RWPE1 (cell line): ENCODE data around the gene PIP4K2A.

Experiments
- CTCF ChIA-PET: fragments of 350-600 bp; sonication (Branson Sonifier 250); formaldehyde crosslinking; extraction: SDS; loops from one replicate; lab custom pipeline; 2021; lab: Yijun Ruan, JAX
- POLR2A ChIA-PET: fragments of 400-600 bp; formaldehyde crosslinking; extraction: SDS; loops from one replicate; lab custom pipeline; 2020; ENCODE audit warnings: antibody characterized with exemption; ENCODE audit not compliant: low non-redundant PET; lab: Yijun Ruan, JAX
- DNase-seq: peaks from one replicate; pipeline ENCODE4 v3.0.0; 2012; ENCODE audit warnings: low spot score
- H3K27ac ChIP-seq: fragments of 450-650 bp; 2 replicates; pipeline ENCODE4 v1.5.1; 2017
- TF ChIP-seq, protein P1 (sequence below): fragments of 450-650 bp; conservative IDR thresholded peaks from 2 replicates; pipeline ENCODE4 v1.5.1; 2017; ENCODE audit warnings: low read depth, mild to moderate bottlenecking

PIP4K2A gene

DNA sequence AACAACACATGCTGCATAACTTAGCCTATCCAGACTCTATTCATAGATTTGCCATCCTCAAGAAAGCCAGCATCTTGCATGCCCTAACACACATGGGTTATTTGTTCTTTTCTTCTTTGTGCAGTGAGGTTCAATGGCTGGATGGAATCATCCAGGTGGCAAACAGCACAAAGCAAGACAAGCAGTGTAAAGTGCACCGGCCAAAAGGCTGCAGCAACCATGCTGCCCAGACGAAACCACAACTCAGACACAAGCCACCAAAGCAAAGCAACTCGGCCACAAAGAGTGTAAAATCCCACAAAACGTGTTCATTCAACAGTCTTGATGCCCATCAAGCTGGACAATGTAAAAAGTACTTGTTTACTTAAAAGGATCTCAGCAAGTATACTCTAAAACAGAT, 76.9 kb downstream of the PIP4K2A start:
- H3K27ac ChIP-seq = no peak overlapping the region
- no peak for DNase-seq
- ChIA-PET POLR2A (no interaction called here), CTCF (no interaction called here)
- TF ChIP-seq, protein P1, sequence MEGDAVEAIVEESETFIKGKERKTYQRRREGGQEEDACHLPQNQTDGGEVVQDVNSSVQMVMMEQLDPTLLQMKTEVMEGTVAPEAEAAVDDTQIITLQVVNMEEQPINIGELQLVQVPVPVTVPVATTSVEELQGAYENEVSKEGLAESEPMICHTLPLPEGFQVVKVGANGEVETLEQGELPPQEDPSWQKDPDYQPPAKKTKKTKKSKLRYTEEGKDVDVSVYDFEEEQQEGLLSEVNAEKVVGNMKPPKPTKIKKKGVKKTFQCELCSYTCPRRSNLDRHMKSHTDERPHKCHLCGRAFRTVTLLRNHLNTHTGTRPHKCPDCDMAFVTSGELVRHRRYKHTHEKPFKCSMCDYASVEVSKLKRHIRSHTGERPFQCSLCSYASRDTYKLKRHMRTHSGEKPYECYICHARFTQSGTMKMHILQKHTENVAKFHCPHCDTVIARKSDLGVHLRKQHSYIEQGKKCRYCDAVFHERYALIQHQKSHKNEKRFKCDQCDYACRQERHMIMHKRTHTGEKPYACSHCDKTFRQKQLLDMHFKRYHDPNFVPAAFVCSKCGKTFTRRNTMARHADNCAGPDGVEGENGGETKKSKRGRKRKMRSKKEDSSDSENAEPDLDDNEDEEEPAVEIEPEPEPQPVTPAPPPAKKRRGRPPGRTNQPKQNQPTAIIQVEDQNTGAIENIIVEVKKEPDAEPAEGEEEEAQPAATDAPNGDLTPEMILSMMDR = no peak

DNA sequence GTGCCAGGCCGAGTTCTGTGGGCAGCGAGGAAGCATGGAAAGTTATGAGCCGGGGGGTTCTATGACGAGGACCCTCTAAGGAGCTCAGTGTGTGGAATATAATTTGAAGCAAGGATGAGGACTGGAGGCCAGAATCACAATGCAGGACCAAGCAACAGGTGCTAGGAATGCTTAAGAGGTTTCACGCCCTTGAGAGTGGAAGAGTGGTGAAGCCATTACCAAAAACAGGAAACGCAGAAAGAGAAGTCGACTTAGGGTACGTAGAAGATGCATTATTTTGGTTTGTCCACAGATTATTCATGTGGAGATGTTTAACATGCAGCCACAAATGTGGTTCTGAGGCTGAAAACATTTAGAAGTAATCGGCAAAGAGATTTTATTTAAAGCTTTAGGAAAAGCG, 78.7 kb downstream of the PIP4K2A start:
- DNase-seq = no peak
- POLR2A ChIA-PET = no interaction called here
- CTCF ChIA-PET = no interaction called here
- TF ChIP-seq, protein P1 = no peak
- H3K27ac ChIP-seq = no peak overlapping the region

DNA sequence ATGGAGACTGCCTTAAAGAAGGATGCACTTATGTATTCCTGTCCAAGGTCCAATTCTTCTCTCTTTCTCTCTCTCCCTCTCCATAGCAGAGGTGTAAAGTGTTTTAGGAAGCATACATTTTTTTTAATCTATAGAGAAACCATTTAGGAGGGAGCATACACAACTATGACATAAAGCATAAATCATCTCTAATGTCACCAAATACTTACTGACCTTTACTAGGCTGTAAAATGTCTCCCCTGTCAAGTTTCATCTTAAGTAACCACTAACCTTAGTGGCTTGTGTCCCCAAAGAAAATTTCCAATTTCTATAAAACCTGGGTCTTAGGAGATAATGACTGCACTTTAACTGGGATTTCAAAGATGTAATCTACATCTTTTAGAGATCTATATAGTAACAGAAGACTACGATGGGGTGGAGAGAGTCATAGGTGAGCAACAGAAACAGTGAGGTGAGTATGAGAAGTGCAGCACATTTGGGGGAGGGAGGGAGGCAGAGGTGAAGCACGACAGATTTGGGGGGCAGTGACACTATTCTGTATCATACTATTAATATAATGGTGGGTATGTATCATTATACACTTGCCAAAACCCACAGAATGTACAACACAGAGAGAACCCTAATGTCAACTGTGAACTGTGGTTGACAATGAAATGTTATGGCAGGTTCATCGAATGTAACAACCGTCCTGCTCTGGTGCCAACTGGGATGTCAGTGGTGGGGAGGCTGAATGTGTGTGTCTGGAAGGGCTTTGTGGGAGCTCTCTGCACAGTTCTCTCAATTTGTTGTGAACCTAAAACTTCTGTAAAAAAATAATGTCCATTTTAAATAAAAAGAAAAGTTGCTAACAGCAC, 79.5 kb downstream of the PIP4K2A start:
- H3K27ac ChIP-seq = no peak overlapping the region
- DNase-seq = no peak
- ChIA-PET CTCF (no interaction called here), POLR2A (no interaction called here)
- TF ChIP-seq, protein P1 = no peak

DNA sequence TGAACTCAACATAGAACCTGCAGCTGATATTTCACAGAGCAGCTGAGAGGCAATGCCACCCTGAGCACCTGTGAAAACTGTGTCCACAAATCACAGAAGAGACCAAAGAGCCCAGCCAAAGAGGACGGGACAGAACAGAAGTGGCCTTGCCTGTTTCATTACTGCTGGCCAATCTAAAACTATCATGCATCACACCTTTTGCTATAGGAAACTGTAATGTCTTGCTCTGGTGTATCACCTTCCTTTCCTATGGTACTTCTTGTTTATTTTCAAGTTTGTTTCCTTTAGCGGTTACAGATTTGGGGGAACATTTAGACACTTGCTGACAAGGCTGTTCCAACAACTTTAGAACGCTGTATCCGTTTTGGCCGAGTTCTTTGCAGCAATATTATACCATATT, 80.3 kb downstream of the PIP4K2A start:
- CTCF ChIA-PET = no interaction called here
- no peak for DNase-seq
- H3K27ac ChIP-seq = no peak overlapping the region
- POLR2A ChIA-PET = no interaction called here
- TF ChIP-seq, protein P1 = no peak

DNA sequence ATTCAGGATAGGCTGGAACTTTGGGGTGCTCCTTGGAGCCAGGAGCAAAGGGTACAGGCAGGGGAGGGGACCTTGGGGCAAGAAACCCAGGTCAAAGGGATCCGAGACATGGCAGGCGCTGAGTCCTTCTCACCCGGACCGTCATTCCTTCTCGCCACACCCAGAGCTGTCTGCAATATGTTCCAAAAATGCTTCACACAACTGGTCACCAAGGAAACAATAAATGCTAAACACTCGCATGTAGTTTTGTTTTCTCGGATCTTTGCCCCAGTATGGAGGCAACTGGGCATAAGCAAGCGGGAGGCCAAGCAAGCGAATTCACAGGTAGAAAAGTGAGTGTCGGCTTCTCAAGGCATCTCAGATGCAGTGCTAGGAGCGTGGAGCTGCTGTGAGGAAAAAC, 80.8 kb downstream of the PIP4K2A start:
- CTCF ChIA-PET = no interaction called here
- no peak for DNase-seq
- TF ChIP-seq, protein P1 = no peak
- POLR2A ChIA-PET = no interaction called here
- H3K27ac ChIP-seq = no peak overlapping the region

DNA sequence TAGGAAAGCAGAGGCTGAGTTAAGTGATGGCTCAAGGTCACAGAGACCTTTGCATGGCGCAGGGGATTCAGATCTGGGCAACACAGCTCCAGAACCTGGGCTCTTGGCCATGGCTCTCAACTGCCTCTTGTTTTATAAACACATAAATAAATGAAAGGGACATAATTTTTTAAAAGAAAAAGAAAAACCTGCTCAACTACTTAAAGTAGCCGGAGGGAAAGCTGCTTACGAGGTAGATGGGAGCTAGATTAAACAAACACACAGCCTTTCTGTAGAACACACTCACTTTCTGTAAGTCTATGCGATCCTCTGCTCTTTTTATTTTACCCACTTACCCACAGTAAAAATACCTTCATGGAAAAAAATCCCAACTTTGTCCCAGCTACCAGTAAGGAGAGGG, 81.3 kb downstream of the PIP4K2A start:
- POLR2A ChIA-PET = no interaction called here

More for the DNA sequence above, 81.3 kb downstream of the PIP4K2A start:
- CTCF ChIA-PET = no interaction called here
- no peak overlapping the region for H3K27ac ChIP-seq
- TF ChIP-seq, protein P1 = no peak
- no peak for DNase-seq
